ENCODE results near the gene CRCP. TPM values are rescaled to one million over a fixed set of nuclear protein-coding genes. Genes with fewer than 3 reads are reported as not detected.

The CRCP gene
- total and polyA plus RNA-seq, 2 of the 13 experiments (the other 11 are each of a cell fraction or from before 2014, with no cell fraction given) = 22.7 to 31.0 TPM

DNA sequence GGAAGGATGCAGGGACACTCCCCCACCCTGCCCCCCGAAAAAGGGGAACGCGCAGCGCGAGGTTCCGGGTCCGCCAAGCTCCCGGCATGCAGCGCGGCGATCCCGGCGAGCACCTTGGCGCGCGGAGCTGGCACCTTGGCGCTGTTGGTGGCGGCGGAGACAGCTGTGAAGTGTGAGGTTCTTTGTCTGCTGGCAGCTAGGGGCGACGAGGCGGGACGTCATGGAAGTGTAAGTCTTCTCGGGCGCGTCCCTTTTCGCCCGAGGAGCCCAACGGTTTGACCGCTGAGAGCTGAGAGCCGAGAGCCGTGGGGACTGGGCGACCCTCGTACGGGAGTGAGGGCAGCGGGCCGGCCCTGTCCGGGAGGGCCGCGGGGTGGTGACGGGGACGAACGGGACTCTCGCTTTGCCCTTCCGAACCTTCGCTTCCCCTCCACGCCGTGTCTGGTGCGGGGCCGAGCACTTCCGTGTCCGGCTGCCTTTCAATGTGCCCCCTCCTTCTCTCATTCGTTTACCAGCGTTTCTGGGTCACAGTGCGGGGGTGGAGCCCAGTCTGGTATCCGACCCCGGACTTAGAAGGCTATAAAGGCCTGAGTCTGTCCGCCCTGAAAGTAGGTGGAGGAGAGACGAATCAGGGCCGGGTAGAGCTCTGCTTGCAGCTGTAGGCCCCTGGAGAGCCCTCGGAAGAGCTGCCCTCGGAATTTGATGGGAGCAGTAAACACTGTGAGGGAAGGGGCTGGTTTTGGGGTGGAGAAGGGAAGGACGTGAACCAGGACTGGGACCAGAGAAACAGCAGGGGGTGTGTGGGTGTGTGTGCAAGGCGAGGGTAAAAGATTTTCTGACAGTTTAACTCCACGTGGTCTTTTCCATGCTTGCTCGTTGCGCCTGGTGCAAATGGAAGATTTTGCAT, at the start of gene CRCP (continued):
- peak; percentile 22 for TF ChIP-seq FOXA3 (CRISPR knock-in tag; IDR thresholded peaks at IDR 0.05)
- TF ChIP-seq SMAD1 (CRISPR knock-in tag; IDR thresholded peaks at IDR 0.05; ENCODE audit: borderline replicate concordance, low read depth) = no peak
- 0 out of 2 replicates have a peak, but pooled peaks have one; percentile 29 for TF ChIP-seq RARA (CRISPR knock-in tag; IDR thresholded peaks at IDR 0.05)
- TF ChIP-seq, protein P1, sequence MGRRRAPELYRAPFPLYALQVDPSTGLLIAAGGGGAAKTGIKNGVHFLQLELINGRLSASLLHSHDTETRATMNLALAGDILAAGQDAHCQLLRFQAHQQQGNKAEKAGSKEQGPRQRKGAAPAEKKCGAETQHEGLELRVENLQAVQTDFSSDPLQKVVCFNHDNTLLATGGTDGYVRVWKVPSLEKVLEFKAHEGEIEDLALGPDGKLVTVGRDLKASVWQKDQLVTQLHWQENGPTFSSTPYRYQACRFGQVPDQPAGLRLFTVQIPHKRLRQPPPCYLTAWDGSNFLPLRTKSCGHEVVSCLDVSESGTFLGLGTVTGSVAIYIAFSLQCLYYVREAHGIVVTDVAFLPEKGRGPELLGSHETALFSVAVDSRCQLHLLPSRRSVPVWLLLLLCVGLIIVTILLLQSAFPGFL (CRISPR knock-in tag; IDR thresholded peaks at IDR 0.05) = no peak
- TF ChIP-seq EED (CRISPR knock-in tag; IDR thresholded peaks at IDR 0.05) = no peak
- TF ChIP-seq MIER3 (CRISPR knock-in tag; IDR thresholded peaks at IDR 0.05; ENCODE audit: borderline replicate concordance) = no peak; the same call in 1 of the 2 replicates
- TF ChIP-seq, protein P2, sequence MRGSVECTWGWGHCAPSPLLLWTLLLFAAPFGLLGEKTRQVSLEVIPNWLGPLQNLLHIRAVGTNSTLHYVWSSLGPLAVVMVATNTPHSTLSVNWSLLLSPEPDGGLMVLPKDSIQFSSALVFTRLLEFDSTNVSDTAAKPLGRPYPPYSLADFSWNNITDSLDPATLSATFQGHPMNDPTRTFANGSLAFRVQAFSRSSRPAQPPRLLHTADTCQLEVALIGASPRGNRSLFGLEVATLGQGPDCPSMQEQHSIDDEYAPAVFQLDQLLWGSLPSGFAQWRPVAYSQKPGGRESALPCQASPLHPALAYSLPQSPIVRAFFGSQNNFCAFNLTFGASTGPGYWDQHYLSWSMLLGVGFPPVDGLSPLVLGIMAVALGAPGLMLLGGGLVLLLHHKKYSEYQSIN (CRISPR knock-in tag; IDR thresholded peaks at IDR 0.05; ENCODE audit: borderline replicate concordance) = no peak
- TF ChIP-seq, protein P3, sequence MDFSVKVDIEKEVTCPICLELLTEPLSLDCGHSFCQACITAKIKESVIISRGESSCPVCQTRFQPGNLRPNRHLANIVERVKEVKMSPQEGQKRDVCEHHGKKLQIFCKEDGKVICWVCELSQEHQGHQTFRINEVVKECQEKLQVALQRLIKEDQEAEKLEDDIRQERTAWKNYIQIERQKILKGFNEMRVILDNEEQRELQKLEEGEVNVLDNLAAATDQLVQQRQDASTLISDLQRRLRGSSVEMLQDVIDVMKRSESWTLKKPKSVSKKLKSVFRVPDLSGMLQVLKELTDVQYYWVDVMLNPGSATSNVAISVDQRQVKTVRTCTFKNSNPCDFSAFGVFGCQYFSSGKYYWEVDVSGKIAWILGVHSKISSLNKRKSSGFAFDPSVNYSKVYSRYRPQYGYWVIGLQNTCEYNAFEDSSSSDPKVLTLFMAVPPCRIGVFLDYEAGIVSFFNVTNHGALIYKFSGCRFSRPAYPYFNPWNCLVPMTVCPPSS (IDR thresholded peaks at IDR 0.05) = no peak
- peak; percentile 46; the same call in 1 of the 2 replicates for TF ChIP-seq TARDBP (CRISPR knock-in tag; IDR thresholded peaks at IDR 0.05)
- TF ChIP-seq YEATS4 (CRISPR knock-in tag; IDR thresholded peaks at IDR 0.05; ENCODE audit: borderline replicate concordance) = peak; percentile 93
- no peak for TF ChIP-seq PAWR (CRISPR knock-in tag; IDR thresholded peaks at IDR 0.05; ENCODE audit: borderline replicate concordance)
- no peak for TF ChIP-seq SETDB1 (CRISPR knock-in tag; IDR thresholded peaks at IDR 0.05; ENCODE audit: borderline replicate concordance)
- TF ChIP-seq HNRNPK (IDR thresholded peaks at IDR 0.05; ENCODE audit: low read depth, low read length, poor library complexity, severe bottlenecking) = peak; percentile 18
- TF ChIP-seq U2AF2 (IDR thresholded peaks at IDR 0.05; ENCODE audit: low read depth, low read length) = no peak
- TF ChIP-seq, protein P4, sequence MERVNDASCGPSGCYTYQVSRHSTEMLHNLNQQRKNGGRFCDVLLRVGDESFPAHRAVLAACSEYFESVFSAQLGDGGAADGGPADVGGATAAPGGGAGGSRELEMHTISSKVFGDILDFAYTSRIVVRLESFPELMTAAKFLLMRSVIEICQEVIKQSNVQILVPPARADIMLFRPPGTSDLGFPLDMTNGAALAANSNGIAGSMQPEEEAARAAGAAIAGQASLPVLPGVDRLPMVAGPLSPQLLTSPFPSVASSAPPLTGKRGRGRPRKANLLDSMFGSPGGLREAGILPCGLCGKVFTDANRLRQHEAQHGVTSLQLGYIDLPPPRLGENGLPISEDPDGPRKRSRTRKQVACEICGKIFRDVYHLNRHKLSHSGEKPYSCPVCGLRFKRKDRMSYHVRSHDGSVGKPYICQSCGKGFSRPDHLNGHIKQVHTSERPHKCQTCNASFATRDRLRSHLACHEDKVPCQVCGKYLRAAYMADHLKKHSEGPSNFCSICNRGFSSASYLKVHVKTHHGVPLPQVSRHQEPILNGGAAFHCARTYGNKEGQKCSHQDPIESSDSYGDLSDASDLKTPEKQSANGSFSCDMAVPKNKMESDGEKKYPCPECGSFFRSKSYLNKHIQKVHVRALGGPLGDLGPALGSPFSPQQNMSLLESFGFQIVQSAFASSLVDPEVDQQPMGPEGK (CRISPR knock-in tag; IDR thresholded peaks at IDR 0.05) = peak; percentile 42
- no peak for TF ChIP-seq ZNF569 (CRISPR knock-in tag; IDR thresholded peaks at IDR 0.05; ENCODE audit: borderline replicate concordance)
- no peak; the same call in 1 of the 2 replicates for TF ChIP-seq ZNF558 (CRISPR knock-in tag; IDR thresholded peaks at IDR 0.05; ENCODE audit: borderline replicate concordance)
- peak; percentile 82; the same call in 1 of the 2 replicates for TF ChIP-seq CHCHD3 (CRISPR knock-in tag; IDR thresholded peaks at IDR 0.05)
- TF ChIP-seq, protein P5, sequence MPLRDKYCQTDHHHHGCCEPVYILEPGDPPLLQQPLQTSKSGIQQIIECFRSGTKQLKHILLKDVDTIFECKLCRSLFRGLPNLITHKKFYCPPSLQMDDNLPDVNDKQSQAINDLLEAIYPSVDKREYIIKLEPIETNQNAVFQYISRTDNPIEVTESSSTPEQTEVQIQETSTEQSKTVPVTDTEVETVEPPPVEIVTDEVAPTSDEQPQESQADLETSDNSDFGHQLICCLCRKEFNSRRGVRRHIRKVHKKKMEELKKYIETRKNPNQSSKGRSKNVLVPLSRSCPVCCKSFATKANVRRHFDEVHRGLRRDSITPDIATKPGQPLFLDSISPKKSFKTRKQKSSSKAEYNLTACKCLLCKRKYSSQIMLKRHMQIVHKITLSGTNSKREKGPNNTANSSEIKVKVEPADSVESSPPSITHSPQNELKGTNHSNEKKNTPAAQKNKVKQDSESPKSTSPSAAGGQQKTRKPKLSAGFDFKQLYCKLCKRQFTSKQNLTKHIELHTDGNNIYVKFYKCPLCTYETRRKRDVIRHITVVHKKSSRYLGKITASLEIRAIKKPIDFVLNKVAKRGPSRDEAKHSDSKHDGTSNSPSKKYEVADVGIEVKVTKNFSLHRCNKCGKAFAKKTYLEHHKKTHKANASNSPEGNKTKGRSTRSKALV (CRISPR knock-in tag; IDR thresholded peaks at IDR 0.05) = 0 out of 2 replicates have a peak, but pooled peaks have one; percentile 25

Measured in HepG2 (cell line).